Measurements from ENCODE around the gene ADCY7.

Gene ADCY7

DNA sequence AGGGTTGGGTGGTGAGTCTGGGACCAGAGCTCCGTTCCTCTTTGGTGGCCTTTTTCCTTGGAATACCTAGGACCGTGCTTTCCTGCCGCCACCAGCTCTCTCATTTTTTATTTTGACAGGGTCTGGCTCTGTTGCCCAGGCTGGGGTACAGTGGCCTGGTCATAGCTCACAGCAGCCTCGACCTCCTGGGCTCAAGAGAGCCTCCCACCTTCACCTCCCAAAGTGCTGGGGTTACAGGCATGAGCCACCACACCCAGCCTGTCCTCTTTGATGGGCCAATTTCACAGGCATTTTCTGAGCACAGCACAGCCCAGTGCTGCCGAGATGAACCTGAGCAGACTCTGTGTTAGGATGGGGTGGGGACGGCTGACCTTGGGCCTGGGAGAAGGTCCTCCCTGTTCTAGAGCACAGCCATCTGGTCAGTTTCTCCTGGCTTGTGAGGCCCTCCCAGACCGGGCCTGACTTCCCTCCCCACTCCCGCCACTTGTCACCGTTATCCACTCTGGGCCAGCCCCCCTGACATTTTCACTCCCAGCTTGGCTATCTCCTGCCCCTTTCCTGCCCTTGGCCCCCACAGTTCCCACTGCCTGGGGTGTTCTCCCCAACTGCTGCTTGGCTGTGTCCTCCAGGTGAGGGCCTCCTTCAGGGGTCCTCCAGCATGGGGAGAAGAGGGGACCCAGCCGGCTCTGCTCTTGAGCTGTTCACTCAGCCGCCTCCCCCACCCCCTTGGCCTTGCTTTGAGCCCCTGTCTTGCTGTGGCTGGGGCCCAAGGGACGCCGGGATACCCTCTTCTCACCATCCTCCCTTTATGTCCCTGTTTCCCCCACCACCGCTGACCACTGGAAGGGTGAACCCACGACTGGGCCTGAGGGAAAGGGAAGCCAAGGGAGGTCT lies 5.0 kb downstream of the ADCY7 start:
- no peak for DNase-seq (ENCODE audit: insufficient read length, low spot score)
- no peak for TF ChIP-seq POU2F2 (IDR thresholded peaks at IDR 0.05; ENCODE audit: low read depth, low read length)
- no peak for TF ChIP-seq SPI1 (IDR thresholded peaks at IDR 0.05; ENCODE audit: low read depth, low read length)
- no peak for TF ChIP-seq PAX5 (IDR thresholded peaks at IDR 0.05; ENCODE audit: insufficient read depth, low read length, severe bottlenecking)
- TF ChIP-seq TAF1 (IDR thresholded peaks at IDR 0.05; ENCODE audit: low read depth, low read length), result no peak
- TF ChIP-seq POLR2A (IDR thresholded peaks at IDR 0.05; ENCODE audit: low read depth, low read length), result no peak
- TF ChIP-seq POLR2AphosphoS5 (IDR thresholded peaks at IDR 0.05; ENCODE audit: low read depth, low read length), result no peak
- FAIRE-seq, result no peak

DNA sequence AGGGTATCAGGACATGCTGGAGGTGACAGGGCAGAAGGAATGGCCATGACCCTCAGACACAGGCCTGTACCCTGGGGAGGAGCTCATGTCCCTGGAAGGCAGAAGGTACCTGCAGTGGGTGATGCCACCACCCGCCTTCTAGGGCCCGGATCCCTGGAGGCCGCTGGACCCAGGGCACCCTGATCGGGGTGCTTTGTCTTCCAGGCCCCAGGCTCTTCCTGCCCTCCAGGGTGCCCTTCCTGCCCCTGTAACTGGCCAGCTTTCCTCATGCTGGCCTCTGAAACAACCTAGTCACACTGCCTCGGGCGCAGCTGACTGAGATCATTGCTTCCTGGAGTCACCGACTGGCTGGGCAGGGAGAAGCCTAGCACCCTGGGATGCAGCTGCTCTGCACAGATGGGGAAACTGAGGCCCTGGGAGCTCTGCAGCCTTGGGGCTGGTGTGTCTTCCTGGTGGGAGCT lies 5.8 kb downstream of the ADCY7 start:
- DNase-seq (ENCODE audit: insufficient read length, low spot score) (no peak), FAIRE-seq (no peak)
- TF ChIP-seq POU2F2 (IDR thresholded peaks at IDR 0.05; ENCODE audit: low read depth, low read length), result no peak
- no peak for TF ChIP-seq TAF1 (IDR thresholded peaks at IDR 0.05; ENCODE audit: low read depth, low read length)
- TF ChIP-seq SPI1 (IDR thresholded peaks at IDR 0.05; ENCODE audit: low read depth, low read length), result no peak
- no peak for TF ChIP-seq POLR2AphosphoS5 (IDR thresholded peaks at IDR 0.05; ENCODE audit: low read depth, low read length)
- no peak for TF ChIP-seq PAX5 (IDR thresholded peaks at IDR 0.05; ENCODE audit: insufficient read depth, low read length, severe bottlenecking)
- no peak for TF ChIP-seq POLR2A (IDR thresholded peaks at IDR 0.05; ENCODE audit: low read depth, low read length)

DNA sequence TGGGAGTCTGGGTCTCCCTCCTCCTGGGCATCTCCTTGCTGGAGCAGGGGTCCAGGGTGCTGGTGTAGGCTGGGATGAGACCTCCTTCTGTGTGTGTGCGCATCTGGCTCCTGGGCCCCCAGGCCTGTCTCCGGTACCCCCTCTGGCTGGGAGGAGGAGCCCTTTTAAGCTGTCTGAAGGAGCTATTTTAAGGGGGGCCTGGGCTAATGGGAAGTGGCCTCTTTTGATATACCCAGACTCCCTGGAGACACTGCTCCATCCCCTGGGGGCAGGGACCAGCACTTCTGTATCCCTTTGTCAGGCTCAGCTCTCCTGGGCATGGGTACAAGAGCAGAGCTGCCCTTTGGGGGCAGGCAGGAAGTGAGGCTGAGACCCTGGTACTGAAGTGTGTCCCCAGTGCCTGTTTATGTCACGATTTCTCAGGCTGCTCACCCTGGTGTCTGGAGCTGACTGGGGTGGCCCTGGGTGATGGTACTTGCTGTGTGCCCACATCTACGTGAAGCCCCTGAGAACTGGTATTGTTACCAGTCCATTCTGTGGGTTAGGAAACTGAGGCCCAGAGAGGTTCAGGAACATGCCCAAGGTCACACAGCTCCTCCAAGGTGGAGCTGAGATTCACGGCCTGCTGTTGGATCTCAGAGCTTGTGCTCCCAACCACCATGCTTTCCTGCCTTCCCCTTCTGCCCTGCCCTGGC lies 6.5 kb downstream of the ADCY7 start:
- no peak for FAIRE-seq
- DNase-seq (ENCODE audit: insufficient read length, low spot score), result no peak
- TF ChIP-seq POLR2A (IDR thresholded peaks at IDR 0.05; ENCODE audit: low read depth, low read length) (no peak), POLR2AphosphoS5 (IDR thresholded peaks at IDR 0.05; ENCODE audit: low read depth, low read length) (no peak), POU2F2 (IDR thresholded peaks at IDR 0.05; ENCODE audit: low read depth, low read length) (no peak), PAX5 (IDR thresholded peaks at IDR 0.05; ENCODE audit: insufficient read depth, low read length, severe bottlenecking) (no peak), TAF1 (IDR thresholded peaks at IDR 0.05; ENCODE audit: low read depth, low read length) (no peak), SPI1 (IDR thresholded peaks at IDR 0.05; ENCODE audit: low read depth, low read length) (no peak)

DNA sequence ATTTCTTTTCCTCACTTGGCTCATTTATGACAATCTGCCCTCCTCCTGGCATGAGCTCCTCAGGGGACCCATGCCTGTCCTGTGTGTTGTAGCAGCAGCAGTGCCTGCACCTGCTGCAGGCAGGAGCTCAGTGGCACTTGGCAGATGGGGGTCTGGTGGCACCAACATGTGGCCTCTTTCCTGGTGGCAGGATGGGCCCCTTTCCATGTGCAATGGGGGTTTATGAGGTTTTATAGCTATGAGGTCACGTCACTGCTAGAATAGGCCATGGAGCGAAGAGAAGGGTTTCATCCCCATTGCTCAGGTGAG lies 7.0 kb downstream of the ADCY7 start:
- no peak for TF ChIP-seq PAX5 (IDR thresholded peaks at IDR 0.05; ENCODE audit: insufficient read depth, low read length, severe bottlenecking)
- no peak for TF ChIP-seq SPI1 (IDR thresholded peaks at IDR 0.05; ENCODE audit: low read depth, low read length)
- no peak for TF ChIP-seq POU2F2 (IDR thresholded peaks at IDR 0.05; ENCODE audit: low read depth, low read length)
- TF ChIP-seq TAF1 (IDR thresholded peaks at IDR 0.05; ENCODE audit: low read depth, low read length), result no peak
- no peak for TF ChIP-seq POLR2A (IDR thresholded peaks at IDR 0.05; ENCODE audit: low read depth, low read length)
- no peak for TF ChIP-seq POLR2AphosphoS5 (IDR thresholded peaks at IDR 0.05; ENCODE audit: low read depth, low read length)
- FAIRE-seq (peak; percentile 23), DNase-seq (ENCODE audit: insufficient read length, low spot score) (no peak)

DNA sequence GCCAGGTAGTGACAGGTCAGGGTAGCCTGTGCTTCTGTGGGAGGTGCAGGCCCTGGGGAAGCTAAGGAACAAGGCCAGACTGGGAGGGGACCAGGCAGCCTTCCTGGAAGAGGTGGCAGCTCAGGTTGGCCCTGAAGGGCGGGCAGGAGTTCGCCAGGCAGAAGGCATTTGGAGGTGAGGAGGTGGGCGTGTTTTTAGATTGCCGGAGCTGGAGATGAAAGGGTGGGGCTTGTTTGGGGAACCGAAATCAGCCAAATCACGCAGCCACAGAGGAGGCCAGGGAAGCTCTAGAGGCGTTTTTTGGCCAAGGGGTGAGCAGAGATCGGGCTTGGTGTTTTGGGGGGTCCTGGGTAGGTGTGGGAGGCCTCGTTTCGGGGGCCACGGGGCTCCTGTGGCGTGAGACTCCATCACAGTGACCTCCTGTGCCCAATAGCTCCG lies 7.6 kb downstream of the ADCY7 start:
- FAIRE-seq (peak; percentile 95), DNase-seq (ENCODE audit: insufficient read length, low spot score) (peak; percentile 88)
- TF ChIP-seq POLR2AphosphoS5 (IDR thresholded peaks at IDR 0.05; ENCODE audit: low read depth, low read length) (peak; percentile 67; the same call in 1 of the 2 replicates), PAX5 (IDR thresholded peaks at IDR 0.05; ENCODE audit: insufficient read depth, low read length, severe bottlenecking) (no peak), POLR2A (IDR thresholded peaks at IDR 0.05; ENCODE audit: low read depth, low read length) (peak; percentile 80), SPI1 (IDR thresholded peaks at IDR 0.05; ENCODE audit: low read depth, low read length) (peak; percentile 93), POU2F2 (IDR thresholded peaks at IDR 0.05; ENCODE audit: low read depth, low read length) (no peak), TAF1 (IDR thresholded peaks at IDR 0.05; ENCODE audit: low read depth, low read length) (no peak)

DNA sequence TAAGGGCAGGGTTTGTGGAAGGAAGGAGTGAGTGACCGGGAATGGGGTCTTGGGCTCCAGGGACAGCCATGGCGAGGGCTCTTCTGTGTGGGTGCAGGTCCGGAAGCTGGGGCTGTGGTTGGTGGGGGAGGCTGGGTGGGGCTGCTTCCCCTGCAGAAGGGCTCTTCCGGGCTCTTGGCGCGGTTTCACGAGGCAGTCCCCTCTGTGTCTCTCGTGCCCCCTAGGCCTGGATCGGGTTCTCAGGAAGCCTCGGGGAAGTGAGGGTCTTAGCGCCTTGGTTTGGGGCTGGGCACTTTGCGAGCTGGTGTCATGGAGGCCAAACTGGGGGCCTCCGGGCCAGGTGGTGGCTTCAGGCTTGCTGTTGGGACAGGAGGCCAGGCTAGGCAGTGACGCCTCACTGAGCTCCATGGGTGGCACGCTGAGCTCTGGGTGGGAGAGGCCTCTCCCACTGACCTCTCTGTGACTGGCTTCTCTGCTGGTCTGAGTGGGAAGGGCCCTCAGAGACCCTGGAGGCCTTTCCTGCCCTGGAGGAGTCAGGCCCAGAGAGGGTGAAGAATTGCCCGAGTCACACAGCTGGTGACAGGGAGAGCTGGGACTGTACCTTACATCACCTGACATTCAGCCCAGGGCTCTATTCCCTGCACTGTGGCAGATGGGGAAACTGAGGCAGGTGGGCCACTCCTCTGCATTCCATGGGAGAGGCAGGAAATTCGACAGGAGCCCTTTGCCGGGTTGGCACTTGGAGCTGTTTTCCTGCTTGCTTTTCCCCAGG lies 8.2 kb downstream of the ADCY7 start:
- FAIRE-seq (no peak), DNase-seq (ENCODE audit: insufficient read length, low spot score) (peak; percentile 82)
- TF ChIP-seq POLR2AphosphoS5 (IDR thresholded peaks at IDR 0.05; ENCODE audit: low read depth, low read length) (peak; percentile 80), POLR2A (IDR thresholded peaks at IDR 0.05; ENCODE audit: low read depth, low read length) (peak; percentile 71; the same call in 1 of the 2 replicates), PAX5 (IDR thresholded peaks at IDR 0.05; ENCODE audit: insufficient read depth, low read length, severe bottlenecking) (no peak), SPI1 (IDR thresholded peaks at IDR 0.05; ENCODE audit: low read depth, low read length) (0 out of 2 replicates have a peak, but pooled peaks have one; percentile 8), TAF1 (IDR thresholded peaks at IDR 0.05; ENCODE audit: low read depth, low read length) (no peak), POU2F2 (IDR thresholded peaks at IDR 0.05; ENCODE audit: low read depth, low read length) (no peak)

DNA sequence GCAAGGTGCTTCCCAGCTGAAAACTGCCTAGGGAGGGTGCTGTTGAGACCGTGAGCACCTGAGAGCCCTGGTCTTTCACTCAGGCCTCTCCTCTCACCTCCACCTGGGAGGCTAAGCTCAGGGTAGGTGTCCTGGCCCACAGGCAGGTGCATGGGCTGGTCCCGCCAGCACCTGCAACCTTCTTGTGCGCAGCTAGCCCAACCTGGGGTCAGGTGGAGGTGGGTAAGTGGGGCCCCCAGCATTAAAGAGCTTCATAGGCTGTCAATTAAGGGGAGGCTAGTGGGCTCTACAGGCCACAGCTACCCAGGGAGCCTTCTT lies 8.7 kb downstream of the ADCY7 start:
- DNase-seq (ENCODE audit: insufficient read length, low spot score) (no peak), FAIRE-seq (no peak)
- TF ChIP-seq POLR2AphosphoS5 (IDR thresholded peaks at IDR 0.05; ENCODE audit: low read depth, low read length), result no peak
- no peak for TF ChIP-seq TAF1 (IDR thresholded peaks at IDR 0.05; ENCODE audit: low read depth, low read length)
- no peak for TF ChIP-seq PAX5 (IDR thresholded peaks at IDR 0.05; ENCODE audit: insufficient read depth, low read length, severe bottlenecking)
- TF ChIP-seq POU2F2 (IDR thresholded peaks at IDR 0.05; ENCODE audit: low read depth, low read length), result no peak; the same call in 1 of the 2 replicates
- TF ChIP-seq POLR2A (IDR thresholded peaks at IDR 0.05; ENCODE audit: low read depth, low read length), result no peak
- no peak for TF ChIP-seq SPI1 (IDR thresholded peaks at IDR 0.05; ENCODE audit: low read depth, low read length)

DNA sequence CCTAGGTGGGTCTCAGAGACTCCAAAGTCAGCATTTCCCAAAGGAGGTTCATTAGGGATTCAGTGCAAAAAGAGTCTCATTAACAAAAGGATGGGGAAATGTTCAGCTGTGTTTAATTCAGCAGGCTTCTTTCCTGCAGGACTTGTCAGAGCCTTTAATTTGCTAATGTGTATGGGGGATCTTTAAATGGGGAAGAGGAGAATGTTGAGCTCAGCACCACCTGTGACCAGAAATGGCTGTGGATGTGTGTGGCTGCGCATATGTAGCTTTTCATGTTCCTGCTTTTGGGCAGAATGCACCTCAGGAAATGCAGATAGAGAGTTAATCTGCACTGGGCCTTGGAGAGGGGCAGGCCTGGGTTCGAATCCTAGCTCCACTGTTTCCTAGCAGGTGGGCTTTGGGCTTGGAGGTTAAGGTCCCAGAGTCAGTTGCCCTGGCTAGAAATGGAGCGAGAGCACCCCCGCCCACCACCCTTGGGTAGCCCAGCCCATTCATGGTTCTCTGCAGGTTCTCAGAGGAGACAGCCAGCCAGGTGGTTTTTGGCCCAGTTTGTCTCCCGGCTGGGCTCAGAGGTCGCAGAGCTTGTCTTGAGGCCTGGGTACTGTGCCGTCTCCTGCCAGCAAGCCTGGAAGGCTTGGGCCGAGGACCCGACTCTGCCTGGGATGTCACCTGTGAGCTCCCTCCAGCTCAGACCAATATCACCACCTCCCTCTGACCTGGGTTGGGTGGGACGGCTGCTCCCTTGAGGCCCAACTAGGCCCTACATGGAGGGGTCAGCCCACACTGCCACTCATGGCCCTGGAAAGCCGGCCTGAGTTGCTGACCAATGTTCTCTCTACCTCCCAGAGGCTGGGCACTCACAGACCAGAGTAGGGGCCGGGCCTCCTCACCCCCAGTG lies 9.3 kb downstream of the ADCY7 start:
- TF ChIP-seq TAF1 (IDR thresholded peaks at IDR 0.05; ENCODE audit: low read depth, low read length), result no peak
- TF ChIP-seq POU2F2 (IDR thresholded peaks at IDR 0.05; ENCODE audit: low read depth, low read length), result no peak
- no peak for TF ChIP-seq SPI1 (IDR thresholded peaks at IDR 0.05; ENCODE audit: low read depth, low read length)
- no peak for TF ChIP-seq POLR2A (IDR thresholded peaks at IDR 0.05; ENCODE audit: low read depth, low read length)
- TF ChIP-seq POLR2AphosphoS5 (IDR thresholded peaks at IDR 0.05; ENCODE audit: low read depth, low read length), result no peak
- no peak for TF ChIP-seq PAX5 (IDR thresholded peaks at IDR 0.05; ENCODE audit: insufficient read depth, low read length, severe bottlenecking)
- no peak for DNase-seq (ENCODE audit: insufficient read length, low spot score)
- peak; percentile 43 for FAIRE-seq

All from GM12891 (cell line).